Measurements from ENCODE around the gene ARL6IP1.

ARL6IP1 gene

GRCh38 chr16:18816286-18816685, 14.9 kb upstream of the ARL6IP1 start:
- TF ChIP-seq CREB5 (CRISPR knock-in tag; IDR thresholded peaks at IDR 0.05; ENCODE audit: low read depth) (no peak), ZNF8 (CRISPR knock-in tag; IDR thresholded peaks at IDR 0.05) (no peak), RARB (CRISPR knock-in tag; IDR thresholded peaks at IDR 0.05) (no peak), ZNF565 (CRISPR knock-in tag; conservative IDR thresholded peaks at IDR 0.05; ENCODE audit: low read depth) (no peak), PATZ1 (CRISPR knock-in tag; IDR thresholded peaks at IDR 0.05; ENCODE audit: borderline replicate concordance) (no peak), ZFP30 (CRISPR knock-in tag; IDR thresholded peaks at IDR 0.05) (no peak)
- no peak for ATAC-seq

GRCh38 chr16:18811925-18812324, 10.6 kb upstream of the ARL6IP1 start:
- no peak for ATAC-seq
- no peak for TF ChIP-seq ZNF565 (CRISPR knock-in tag; conservative IDR thresholded peaks at IDR 0.05; ENCODE audit: low read depth)
- no peak for TF ChIP-seq RARB (CRISPR knock-in tag; IDR thresholded peaks at IDR 0.05)
- TF ChIP-seq POU6F1 (CRISPR knock-in tag; IDR thresholded peaks at IDR 0.05; ENCODE audit: borderline replicate concordance, low read depth): no peak
- no peak for TF ChIP-seq ISL1 (CRISPR knock-in tag; IDR thresholded peaks at IDR 0.05)
- TF ChIP-seq ZC3H10 (CRISPR knock-in tag; IDR thresholded peaks at IDR 0.05): no peak
- TF ChIP-seq ZFP3 (CRISPR knock-in tag; IDR thresholded peaks at IDR 0.05): no peak
- TF ChIP-seq PPARA (CRISPR knock-in tag; IDR thresholded peaks at IDR 0.05; ENCODE audit: borderline replicate concordance): no peak
- TF ChIP-seq SNAI2 (CRISPR knock-in tag; IDR thresholded peaks at IDR 0.05): no peak
- TF ChIP-seq TSHZ2 (CRISPR knock-in tag; IDR thresholded peaks at IDR 0.05): no peak
- TF ChIP-seq ARNTL (CRISPR knock-in tag; IDR thresholded peaks at IDR 0.05; ENCODE audit: borderline replicate concordance, low read depth): no peak
- no peak for TF ChIP-seq TOX (CRISPR knock-in tag; IDR thresholded peaks at IDR 0.05; ENCODE audit: borderline replicate concordance)
- no peak for TF ChIP-seq CREB5 (CRISPR knock-in tag; IDR thresholded peaks at IDR 0.05; ENCODE audit: low read depth)
- no peak for TF ChIP-seq CSRNP3 (CRISPR knock-in tag; IDR thresholded peaks at IDR 0.05)
- TF ChIP-seq CSDC2 (CRISPR knock-in tag; IDR thresholded peaks at IDR 0.05): no peak
- TF ChIP-seq OSR1 (CRISPR knock-in tag; IDR thresholded peaks at IDR 0.05): no peak
- no peak for TF ChIP-seq ZNF70 (CRISPR knock-in tag; IDR thresholded peaks at IDR 0.05)
- TF ChIP-seq ESRRG (CRISPR knock-in tag; IDR thresholded peaks at IDR 0.05): no peak
- no peak for TF ChIP-seq TCF4 (CRISPR knock-in tag; IDR thresholded peaks at IDR 0.05; ENCODE audit: borderline replicate concordance)
- TF ChIP-seq PATZ1 (CRISPR knock-in tag; IDR thresholded peaks at IDR 0.05; ENCODE audit: borderline replicate concordance): no peak
- no peak for TF ChIP-seq GLIS3 (CRISPR knock-in tag; IDR thresholded peaks at IDR 0.05)
